GM18951 (cell line): ENCODE results near the gene EMID1.
"Not testable (repeated sequence)": the region's sequence is repeated elsewhere in the genome, so short reads cannot be mapped to it uniquely, and the experiment has no call there.

Experiments
- POLR2A ChIP-seq: IDR thresholded peaks from 4 replicates; pipeline ENCODE4 v1.6.1; 2011; ENCODE audit warnings: mild to moderate bottlenecking; ENCODE audit not compliant: insufficient read length, insufficient read depth; ENCODE audit errors: extremely low read depth
- in situ Hi-C: fragments of 300-500 bp; cut with MboI; formaldehyde crosslinking; loops from one replicate; pipeline ENCODE4 v1.12.0; 2022; ENCODE audit warnings: low sequenced_read_pairs, mixed read lengths, inconsistent platforms; ENCODE audit not compliant: unreplicated experiment

Gene EMID1

DNA sequence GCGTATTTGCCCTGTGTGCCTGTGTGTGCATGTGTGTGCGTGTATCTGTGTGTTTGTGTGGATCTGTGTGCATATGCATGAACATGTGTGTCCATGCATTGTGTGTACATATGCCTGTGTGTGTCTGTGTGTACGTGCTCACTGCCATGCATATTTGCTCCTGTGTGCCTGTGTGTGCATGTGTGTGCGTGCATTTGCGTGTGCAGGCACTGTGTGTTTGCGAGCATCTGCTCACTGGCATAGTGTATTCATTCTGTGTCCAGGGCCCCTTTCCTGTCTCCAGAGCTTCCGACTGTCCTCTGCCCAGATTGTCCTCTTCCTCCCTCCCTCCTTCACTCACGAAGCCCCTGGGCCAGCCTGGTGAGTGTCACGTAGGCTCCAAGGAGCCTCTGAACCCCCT is 5.8 kb downstream of the EMID1 start:
- TF ChIP-seq POLR2A: no peak
- in situ Hi-C loops: no loop called here

DNA sequence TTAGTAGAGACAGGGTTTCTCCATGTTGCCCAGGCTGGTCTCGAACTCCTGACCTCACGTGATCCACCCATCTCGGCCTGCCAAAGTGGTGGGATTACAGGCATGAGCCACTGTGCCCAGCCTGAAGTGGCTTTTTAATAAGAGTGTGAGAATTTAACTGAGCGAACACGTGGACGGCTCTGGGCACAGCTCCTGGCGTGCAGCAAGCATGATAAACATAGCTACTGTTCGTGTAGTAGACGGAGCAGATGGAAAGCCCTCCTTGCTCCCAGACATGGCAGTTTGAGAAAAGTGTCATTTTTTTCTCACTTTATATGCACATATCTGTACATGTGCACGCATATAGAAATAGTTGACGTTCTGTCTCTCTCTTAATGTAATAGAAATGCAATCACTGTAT is 7.0 kb downstream of the EMID1 start:
- in situ Hi-C loops: no loop called here
- no peak for TF ChIP-seq POLR2A

DNA sequence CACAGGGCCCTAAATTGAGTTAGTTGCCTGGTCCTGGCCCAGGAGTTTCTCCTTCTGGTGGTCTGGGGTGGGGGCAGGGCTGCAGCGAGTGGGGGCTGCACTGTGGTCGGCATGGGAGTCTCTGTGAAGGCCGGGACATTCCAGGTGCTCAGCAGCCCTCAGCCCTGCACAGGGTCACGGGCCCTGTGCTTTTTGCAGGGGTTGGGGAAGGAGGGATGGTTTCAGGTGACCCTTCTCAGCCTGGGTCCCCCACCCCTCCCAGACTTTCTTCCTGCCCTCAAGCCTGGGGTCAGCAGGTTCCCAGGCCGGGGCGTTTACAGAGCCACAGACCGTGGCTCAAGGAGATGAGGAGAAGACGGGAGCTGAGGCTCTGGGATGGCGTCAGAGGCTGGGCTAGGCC is 7.8 kb downstream of the EMID1 start:
- TF ChIP-seq POLR2A: no peak
- in situ Hi-C loops: no loop called here

DNA sequence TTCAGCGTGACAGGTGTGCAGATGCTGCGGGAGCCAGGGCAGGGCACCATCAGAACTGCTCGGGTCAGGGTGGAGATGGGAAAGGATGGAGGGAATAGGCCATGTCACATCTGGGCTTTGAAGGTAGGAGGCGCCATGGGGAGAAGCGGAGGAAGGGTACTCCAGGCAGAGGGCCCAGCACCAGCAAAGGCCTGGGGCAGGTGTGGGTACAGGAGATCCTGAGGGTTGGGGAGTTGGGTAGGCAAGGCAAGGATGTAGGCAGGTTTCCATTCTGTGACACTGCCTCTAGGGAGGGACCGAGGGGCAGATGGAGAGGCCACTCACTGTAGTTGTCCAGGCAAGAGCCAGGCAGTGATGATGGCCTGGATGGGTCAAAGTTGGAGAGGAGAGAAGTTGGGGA is 8.5 kb downstream of the EMID1 start:
- in situ Hi-C loops: no loop called here
- no peak for TF ChIP-seq POLR2A

DNA sequence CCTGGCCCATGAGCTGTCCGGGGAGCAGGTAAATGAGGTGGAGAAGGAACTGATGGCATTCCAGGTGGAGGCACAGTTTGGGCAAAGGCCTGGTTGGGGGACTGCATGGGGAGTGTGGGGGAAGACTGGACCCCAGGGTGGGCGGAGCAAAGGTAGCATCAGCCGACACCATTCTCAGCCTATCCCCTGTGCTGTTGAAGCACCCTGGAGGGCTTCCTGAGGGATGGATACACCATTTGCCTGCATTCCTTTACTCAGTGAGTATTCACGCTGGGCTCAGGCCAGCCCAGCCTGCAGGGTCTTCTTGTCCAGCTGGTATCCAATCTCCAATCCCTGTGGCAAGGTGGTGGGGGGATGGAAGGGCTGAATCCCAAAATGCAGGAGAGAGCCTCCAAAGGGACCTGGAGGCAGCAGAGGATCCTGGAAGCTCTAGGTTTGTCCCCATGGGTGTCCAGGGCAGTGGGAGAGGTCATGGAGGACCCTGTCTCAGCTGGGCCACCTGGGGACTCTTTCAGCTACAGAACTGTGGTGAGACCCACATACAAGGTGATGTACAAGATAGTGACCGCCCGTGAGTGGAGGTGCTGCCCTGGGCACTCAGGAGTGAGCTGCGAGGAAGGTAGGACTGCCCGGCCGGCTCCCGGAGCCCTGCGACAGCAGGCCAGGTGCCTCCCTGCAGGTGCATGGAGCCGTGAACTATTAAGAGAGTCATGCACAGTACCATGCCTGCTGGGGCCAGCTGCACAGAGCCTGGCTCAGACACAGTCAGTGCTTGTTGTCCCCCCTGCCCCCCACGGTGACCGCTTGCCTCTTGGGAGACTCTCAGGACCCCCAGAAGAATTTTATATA is 9.5 kb downstream of the EMID1 start:
- in situ Hi-C loops: no loop called here
- no peak for TF ChIP-seq POLR2A

DNA sequence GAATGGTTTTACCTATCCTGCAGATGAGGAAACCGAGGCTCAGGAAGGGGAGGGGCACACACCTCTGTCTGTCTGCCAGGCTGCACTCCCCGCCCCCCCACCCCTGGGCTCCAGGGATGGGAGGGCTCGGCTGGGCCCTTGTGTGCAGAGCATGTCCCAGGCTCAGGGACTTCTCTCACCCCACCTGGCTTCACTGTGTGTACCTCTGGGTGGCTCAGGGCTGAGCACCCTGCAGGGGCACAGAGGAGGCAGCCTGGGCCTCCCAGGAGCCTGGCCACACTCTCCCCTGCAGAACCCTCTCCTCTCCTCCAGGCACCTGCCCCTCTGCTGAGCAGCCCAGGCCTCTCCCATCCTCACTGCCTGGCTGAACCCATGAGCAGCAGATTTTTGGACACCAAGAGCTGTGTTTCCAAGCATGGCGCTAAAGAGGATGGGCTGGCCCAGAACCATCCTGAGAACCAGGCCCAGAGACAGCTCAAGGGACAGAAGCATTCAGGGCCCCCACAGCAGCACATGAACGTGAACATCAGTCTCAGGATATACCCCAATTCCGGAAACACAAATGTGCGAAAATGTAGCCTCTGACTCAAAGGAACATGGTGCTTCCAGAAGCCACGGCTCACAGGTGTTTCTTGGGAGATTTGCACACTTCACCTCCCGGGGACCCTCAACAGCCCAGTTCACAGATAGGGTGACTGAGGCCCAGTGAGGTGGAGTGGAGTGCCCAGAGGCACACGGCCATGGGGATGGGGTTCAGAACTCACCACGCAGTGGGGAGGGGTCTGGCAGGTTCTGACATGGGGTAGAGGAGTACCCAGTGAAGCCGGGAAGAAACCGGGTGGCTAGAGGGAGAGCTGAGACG is 10.5 kb downstream of the EMID1 start:
- in situ Hi-C loops: no loop called here
- TF ChIP-seq POLR2A: no peak

DNA sequence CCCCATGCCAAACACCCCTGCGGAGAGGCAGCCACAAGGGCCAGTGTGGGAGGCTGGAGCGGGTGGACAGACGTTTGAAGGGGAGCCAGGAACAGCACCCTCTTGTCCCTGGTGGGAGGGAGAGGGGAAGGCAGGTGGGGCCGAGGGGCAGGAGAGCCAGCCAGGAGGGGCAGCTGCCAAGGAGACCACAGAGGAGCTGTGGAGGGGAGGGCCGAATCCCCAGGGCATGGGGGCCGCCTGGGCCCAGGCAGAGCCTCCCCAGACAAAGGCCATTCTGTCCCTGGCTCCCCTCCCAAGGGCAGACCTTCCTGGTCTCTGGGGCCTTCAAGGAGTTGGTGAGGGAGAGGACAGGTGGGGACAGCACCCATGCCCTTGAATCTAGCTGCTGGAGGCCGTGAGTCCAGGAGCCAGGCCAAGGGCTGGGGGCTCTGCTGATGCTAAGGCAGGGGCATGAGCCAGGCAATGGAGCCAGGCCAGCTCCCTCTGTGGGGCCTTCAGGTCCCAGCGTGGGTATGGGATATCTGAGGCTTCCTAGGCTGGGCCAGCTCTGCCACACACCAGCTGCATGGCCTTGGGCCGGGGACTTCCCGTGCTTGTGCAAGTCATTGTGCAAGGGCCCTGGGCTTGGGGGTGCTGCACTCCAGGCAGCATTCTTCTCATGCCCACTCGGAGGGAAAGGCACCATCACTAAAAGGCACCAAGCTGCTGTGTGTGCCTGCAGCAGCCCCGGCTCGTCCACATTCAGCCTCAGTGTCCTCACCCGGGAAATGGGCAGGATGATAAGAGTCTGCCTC is 11.4 kb downstream of the EMID1 start:
- in situ Hi-C loops: no loop called here
- no peak for TF ChIP-seq POLR2A

DNA sequence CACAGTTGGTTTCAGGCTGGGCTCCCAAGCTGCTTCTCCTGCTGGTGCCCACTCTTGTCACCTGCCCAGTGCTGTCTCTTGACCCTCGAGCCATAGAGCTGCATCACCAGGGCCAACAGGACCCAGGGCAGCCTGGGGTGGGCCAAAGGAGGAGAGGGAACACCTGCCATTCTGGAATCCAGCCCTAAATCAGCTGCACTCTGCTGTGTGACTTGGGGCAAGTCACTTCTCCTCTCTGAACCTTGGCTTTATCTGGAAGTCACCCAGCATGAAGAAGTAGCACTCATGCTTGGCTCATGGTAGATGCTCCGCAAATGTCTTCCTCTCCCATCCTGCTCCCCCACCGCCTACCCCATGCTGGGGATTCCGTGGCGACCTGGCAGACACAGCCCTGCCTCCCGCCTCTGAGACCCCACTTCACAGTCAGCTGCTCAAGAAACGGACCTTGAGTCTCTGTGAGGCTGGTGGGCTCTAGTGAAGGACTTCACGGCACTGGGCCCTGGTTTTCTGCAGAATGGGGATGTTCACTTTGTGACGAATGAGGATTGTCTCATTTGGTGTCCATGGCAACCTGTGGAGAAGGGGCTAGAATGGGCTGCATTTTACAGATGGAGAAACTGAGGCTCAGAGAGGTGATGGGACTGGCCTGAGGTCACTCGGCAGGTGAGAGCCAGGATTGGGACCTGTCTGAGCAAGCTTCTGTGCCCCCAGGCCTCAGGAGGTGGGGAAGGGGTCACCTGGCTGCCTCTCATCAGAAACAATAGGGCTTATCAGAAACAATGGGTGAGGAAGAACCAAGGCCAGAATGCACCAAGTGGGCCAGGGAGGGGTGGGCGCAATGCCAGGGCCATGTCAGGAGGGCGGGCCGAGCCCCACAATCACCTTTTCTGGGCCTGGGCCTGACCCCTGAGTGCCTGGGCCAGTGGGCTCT is 12.4 kb downstream of the EMID1 start:
- TF ChIP-seq POLR2A: no peak
- in situ Hi-C loops: no loop called here

DNA sequence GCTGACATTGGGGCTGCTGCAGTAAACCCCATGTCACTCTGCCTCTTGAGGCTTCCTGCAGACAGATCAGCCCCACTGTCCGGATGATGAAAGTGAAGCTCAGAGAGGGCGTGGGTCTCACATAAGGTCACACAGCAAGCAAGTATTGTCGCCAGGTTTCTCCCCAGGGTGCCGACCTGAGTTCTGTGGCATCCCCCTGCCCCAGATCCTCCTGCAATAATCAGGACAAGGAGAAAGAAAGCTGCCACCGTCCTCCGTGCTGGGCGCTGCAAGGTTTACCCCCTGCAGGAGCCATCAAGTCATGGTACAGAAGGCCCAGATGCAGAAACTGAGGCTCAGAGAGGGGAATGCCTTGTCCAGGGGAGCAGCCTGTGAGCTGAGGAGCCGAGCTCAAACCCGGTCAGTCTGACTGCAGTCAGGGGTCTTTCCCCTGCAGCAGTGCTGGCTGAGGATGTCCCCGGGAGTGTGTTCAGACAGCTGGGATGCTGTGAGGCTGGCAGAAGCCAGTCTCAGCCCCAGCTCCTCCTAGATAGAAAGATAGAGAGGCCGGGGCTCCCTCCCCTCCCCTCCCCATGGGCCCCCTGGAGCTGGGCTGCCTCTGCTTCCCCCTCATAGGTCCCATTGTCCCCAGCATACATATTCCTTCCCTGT is 13.2 kb downstream of the EMID1 start:
- in situ Hi-C loops: no loop called here
- TF ChIP-seq POLR2A: no peak

DNA sequence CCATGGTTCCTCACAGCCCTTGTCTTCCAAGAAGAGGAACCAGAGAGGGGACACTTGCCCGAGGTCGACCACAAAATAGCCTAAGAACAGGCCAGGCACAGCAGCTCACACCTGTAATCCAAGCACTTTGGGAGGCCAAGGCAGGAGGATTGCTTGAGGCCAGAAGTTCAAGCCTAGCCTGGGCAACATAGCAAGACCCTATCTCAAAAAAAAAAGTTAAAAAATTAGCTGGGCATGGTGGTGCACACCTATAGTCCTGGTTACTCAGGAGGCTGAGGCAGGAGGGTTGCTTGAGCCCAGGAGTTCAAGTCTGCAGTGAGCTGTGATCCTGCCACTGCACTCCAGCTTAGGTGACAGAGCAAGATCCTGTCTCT is 13.7 kb downstream of the EMID1 start:
- in situ Hi-C loops: not testable (repeated sequence)

DNA sequence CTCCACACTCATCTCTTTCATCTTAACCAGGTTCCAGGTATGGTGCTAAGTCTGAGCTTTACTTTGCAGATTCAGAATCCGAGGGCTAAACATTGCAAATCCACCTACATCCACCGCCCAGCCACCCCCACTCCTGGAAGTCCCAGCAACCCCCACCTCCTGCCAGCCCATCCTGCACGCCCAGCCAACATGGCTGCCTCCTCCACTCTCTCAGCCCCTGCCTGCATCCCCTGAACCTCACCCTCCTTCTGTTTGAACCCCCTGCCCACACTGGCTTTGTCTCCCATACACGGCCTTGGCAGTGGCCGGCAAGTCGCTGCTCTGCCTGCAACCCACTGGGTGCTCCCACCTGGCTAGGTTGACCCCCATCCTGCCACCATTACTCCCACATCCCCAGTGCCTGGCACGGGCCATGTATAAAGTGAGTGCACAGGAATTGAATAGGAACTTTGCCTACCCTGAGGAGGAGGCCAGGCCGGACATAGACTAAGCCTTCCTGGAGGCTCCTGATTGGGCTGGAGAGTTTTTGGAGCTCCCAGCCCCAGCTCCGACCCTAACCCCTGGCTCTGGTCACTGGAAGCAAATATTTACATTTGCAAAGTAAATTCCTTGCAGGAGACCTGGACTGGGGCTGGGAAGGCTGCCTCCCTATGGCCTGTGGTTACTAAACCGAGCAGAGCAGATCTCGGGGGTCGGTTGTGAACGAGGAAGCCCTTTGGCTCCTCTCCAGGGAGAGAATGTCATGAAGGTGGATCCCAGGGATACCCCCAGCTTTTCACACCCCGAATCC is 14.4 kb downstream of the EMID1 start:
- in situ Hi-C loops: no loop called here
- peak; percentile 13 for TF ChIP-seq POLR2A
